Measurements from ENCODE around the gene UBA7.

UBA7 gene

DNA sequence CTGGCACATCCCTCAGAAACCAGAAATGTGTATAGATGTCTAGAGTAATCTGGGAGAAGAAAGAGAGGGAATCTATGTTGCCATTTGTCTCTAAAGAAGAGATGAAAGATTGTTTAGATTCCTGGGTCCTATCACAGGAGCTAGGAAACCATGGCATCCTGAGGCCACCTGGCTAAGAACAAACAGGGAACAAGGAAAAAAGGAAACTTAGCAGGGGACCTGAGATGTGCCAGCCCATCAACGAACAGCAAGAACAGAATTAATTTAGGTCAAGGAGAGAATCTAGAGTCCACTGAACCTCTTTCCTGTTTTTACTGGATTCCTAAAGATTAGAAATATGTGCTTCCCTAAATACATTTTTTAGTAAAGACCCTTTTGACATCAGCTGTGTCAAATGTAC, 57.7 kb downstream of the UBA7 start:
- no peak for TF ChIP-seq CTCF (IDR thresholded peaks at IDR 0.05; ENCODE audit: control insufficient read depth, extremely low read depth, insufficient read depth)
- no peak overlapping the region for H3K4me3 ChIP-seq (ENCODE audit: low read depth, low read length)
- no peak for DNase-seq (ENCODE audit: low read depth)
